ENCODE data around the gene DCLK3.

DCLK3 gene

DNA sequence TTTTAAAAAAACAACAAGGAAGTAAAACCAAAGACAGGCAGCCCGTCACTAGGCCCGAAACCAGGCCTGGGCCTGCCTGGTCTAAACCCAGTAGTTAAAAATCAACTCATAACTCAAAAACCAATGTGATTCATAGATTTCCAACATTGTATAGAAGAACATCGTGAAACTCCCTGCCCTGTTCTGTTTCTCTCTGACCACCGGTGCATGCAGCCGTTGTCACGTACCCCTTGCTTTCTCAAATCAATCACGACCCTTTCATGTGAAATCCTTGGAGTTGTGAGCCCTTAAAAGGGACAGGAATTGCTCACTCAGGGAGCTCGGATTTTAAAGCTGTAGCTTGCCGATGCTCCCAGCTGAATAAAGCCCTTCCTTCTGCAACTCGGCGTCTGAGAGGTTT, 89.5 kb downstream of the DCLK3 start:
- Histone ChIP-seq H3K4me1 (ENCODE audit: control insufficient read depth, insufficient read depth, low read length, unreplicated experiment) (peaks cover 25% of the 10 kb centered on the region), H3K79me2 (ENCODE audit: control insufficient read depth, insufficient read depth, low read length, unreplicated experiment) (no peaks in the 10 kb centered on the region), H2AFZ (ENCODE audit: low read length, unreplicated experiment) (no peak overlapping the region), H3K27ac (ENCODE audit: low read depth, low read length) (no peak overlapping the region), H3K27me3 (ENCODE audit: insufficient read depth, low read length) (no peaks in the 10 kb centered on the region), H3K36me3 (ENCODE audit: insufficient read depth, low read length) (no peaks in the 10 kb centered on the region), H3K4me3 (ENCODE audit: low read depth, low read length) (no peak overlapping the region)

DNA sequence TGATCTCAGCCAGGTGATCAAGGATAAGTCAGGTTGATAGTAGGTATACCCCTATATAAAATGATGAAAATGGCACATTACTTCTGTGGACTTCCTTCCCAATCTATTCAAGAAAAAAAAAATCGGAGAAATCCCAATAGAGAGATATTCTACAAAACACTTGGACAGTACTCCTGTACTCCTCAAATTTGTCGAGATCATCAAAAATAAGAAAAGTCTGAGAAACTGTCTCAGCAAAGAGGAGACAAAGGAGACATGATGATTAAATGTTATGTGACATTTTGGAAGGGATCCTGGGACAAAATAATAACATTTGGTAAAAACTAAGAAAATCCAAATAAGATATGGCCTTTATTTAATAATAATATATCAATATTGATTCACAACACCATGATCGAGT, 94.6 kb downstream of the DCLK3 start:
- H3K27me3 ChIP-seq (ENCODE audit: insufficient read depth, low read length) = no peaks in the 10 kb centered on the region
- no peak overlapping the region for H2AFZ ChIP-seq (ENCODE audit: low read length, unreplicated experiment)
- no peaks in the 10 kb centered on the region for H3K79me2 ChIP-seq (ENCODE audit: control insufficient read depth, insufficient read depth, low read length, unreplicated experiment)
- H3K4me3 ChIP-seq (ENCODE audit: low read depth, low read length) = no peak overlapping the region
- H3K4me1 ChIP-seq (ENCODE audit: control insufficient read depth, insufficient read depth, low read length, unreplicated experiment) = no peaks in the 10 kb centered on the region
- H3K27ac ChIP-seq (ENCODE audit: low read depth, low read length) = no peak overlapping the region
- H3K36me3 ChIP-seq (ENCODE audit: insufficient read depth, low read length) = no peaks in the 10 kb centered on the region

DNA sequence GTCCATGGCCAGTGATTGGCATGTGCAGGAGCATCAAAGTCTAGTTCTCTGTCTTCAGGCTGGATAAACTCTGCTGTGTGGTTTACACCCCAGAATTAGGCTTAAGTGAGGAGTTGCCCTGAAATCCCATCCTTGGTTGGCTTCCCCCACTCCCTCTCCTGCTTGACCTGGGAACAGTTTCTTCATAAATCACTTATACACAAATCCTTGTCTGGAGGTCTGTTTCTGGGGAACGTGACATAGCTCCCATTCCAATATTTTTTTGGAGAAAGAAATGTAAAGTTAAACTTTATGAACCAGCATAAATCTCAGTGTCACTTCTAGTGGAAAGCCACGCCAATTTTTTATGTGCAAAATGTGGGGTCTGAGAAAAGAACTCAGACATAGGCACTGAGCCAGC, 98.2 kb downstream of the DCLK3 start:
- no peaks in the 10 kb centered on the region for H3K4me1 ChIP-seq (ENCODE audit: control insufficient read depth, insufficient read depth, low read length, unreplicated experiment)
- H2AFZ ChIP-seq (ENCODE audit: low read length, unreplicated experiment) = no peak overlapping the region
- no peaks in the 10 kb centered on the region for H3K36me3 ChIP-seq (ENCODE audit: insufficient read depth, low read length)
- no peak overlapping the region for H3K4me3 ChIP-seq (ENCODE audit: low read depth, low read length)
- H3K27me3 ChIP-seq (ENCODE audit: insufficient read depth, low read length) = no peaks in the 10 kb centered on the region
- no peak overlapping the region for H3K27ac ChIP-seq (ENCODE audit: low read depth, low read length)
- H3K79me2 ChIP-seq (ENCODE audit: control insufficient read depth, insufficient read depth, low read length, unreplicated experiment) = no peaks in the 10 kb centered on the region

DNA sequence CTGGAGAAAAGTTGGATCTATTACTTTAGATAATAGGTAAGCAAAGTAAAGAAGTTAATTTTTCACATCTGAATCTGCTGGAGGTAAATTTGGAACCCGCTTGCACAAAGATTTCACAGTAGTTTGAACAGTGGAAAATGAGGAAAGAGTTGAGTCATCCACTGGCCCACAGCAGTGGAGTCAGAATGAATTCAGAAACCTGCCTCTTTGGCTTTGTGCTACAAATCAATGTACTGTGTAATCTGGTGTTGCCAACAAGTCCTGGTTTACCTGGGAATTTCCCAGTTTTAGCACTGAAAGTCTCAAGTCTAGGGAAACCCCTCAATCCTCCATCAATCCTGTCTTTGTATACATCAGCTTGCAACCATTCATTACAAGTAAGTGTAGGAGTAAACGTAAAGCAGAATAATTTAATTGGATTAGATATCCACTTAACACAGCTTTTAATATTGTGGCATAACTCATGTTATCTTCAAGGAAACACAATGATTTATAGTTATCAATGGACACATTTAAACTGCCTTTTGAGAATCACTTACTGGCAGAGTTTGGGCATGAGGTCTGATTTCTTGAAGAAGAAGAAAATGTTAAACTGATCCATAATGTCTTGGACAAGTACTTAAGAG, 100.6 kb downstream of the DCLK3 start:
- no peaks in the 10 kb centered on the region for H3K27me3 ChIP-seq (ENCODE audit: insufficient read depth, low read length)
- no peaks in the 10 kb centered on the region for H3K36me3 ChIP-seq (ENCODE audit: insufficient read depth, low read length)
- no peak overlapping the region for H3K4me3 ChIP-seq (ENCODE audit: low read depth, low read length)
- H3K27ac ChIP-seq (ENCODE audit: low read depth, low read length) = no peak overlapping the region
- no peak overlapping the region for H2AFZ ChIP-seq (ENCODE audit: low read length, unreplicated experiment)
- H3K4me1 ChIP-seq (ENCODE audit: control insufficient read depth, insufficient read depth, low read length, unreplicated experiment) = no peaks in the 10 kb centered on the region
- H3K79me2 ChIP-seq (ENCODE audit: control insufficient read depth, insufficient read depth, low read length, unreplicated experiment) = no peaks in the 10 kb centered on the region

DNA sequence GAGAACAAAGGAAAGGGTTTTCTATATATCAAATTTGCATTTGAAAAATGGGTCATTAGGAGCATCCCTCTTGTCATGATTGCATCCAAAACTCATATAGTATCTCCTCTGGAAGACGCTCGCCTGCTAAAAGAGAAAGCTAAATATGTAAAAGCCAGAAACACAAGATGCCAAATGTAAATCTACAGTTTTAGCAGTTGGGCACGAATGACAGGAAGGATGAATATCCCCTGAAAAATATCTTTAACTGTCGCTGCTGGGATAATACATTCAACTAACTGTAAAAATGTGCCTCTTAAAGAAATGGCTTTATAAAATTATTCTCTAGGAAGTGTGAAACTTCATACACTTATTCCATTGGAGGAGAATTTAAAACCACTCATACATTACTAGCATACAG, 101.7 kb downstream of the DCLK3 start:
- H3K79me2 ChIP-seq (ENCODE audit: control insufficient read depth, insufficient read depth, low read length, unreplicated experiment) = no peaks in the 10 kb centered on the region
- no peaks in the 10 kb centered on the region for H3K4me1 ChIP-seq (ENCODE audit: control insufficient read depth, insufficient read depth, low read length, unreplicated experiment)
- H3K4me3 ChIP-seq (ENCODE audit: low read depth, low read length) = no peak overlapping the region
- no peaks in the 10 kb centered on the region for H3K27me3 ChIP-seq (ENCODE audit: insufficient read depth, low read length)
- no peak overlapping the region for H3K27ac ChIP-seq (ENCODE audit: low read depth, low read length)
- no peaks in the 10 kb centered on the region for H3K36me3 ChIP-seq (ENCODE audit: insufficient read depth, low read length)
- no peak overlapping the region for H2AFZ ChIP-seq (ENCODE audit: low read length, unreplicated experiment)

Data from ACC112 (cell line).